GM12878 (cell line): ENCODE results near the gene FBF1. TPM values are rescaled to one million over a fixed set of nuclear protein-coding genes. Genes with fewer than 3 reads are reported as not detected.

Experiments
- ATAC-seq: fragments of 200-7000 bp; cut with Tn5 transposase; 3 replicates; pipeline ENCODE4 v1.9.1; 2020; ENCODE audit warnings: mild to moderate bottlenecking, moderate library complexity
- BruUV-seq: library from RNA; stranded (reverse); fragments of 400-500 nt; replicated peaks from 2 replicates; lab custom pipeline; 2021; lab: Mats Ljungman, UMichigan
- CTCF ChIA-PET: fragments of 300-600 bp; sonication (Branson Sonifier 250); formaldehyde crosslinking; extraction: SDS; loops from one replicate; lab custom pipeline; 2021; ENCODE audit warnings: inconsistent platforms; lab: Yijun Ruan, JAX
- POLR2A ChIA-PET: fragments of 350-600 bp; formaldehyde crosslinking; extraction: SDS; loops from one replicate; lab custom pipeline; 2021; ENCODE audit warnings: inconsistent platforms; lab: Charles Lee
- RAD21 ChIA-PET: fragments of 300-600 bp; sonication (Branson Sonifier 250); formaldehyde crosslinking; loops from one replicate; lab custom pipeline; 2023; ENCODE audit warnings: antibody characterized with exemption; ENCODE audit not compliant: unreplicated experiment; lab: Charles Lee
- SMC1A ChIA-PET: fragments of 300-600 bp; sonication (Branson Sonifier 250); formaldehyde crosslinking; loops from one replicate; lab custom pipeline; 2023; ENCODE audit not compliant: unreplicated experiment, uncharacterized antibody; lab: Charles Lee
- DNase-seq: peaks from one replicate; pipeline ENCODE4 v3.0.0-alpha.2; 2011; ENCODE audit warnings: low read depth, low spot score
- FAIRE-seq: peaks from 3 replicates; lab custom pipeline; 2011; peaks lifted over from hg19 to GRCh38; lab: Jason Lieb, UNC
- H2AFZ ChIP-seq: 2 replicates; pipeline ENCODE4 v1.6.0; 2011; ENCODE audit warnings: low read depth, low read length, control low read depth; ENCODE audit not compliant: control insufficient read depth
- H3K27ac ChIP-seq: 2 replicates; pipeline ENCODE4 v1.5.1; 2011; ENCODE audit warnings: control low read depth; ENCODE audit not compliant: control insufficient read depth, insufficient read depth
- H3K27me3 ChIP-seq, 2 experiments: replicated peaks in 1 of 2; 2 replicates each; pipeline versions ENCODE4 v1.6.0 to v1.6.1; 2011; ENCODE audit warnings: low read length in 1 of 2; ENCODE audit not compliant: control insufficient read depth in 2 of 2, insufficient read depth in 2 of 2
- H3K36me3 ChIP-seq, 2 experiments: 2 replicates each; pipeline ENCODE4 v1.5.1; 2011; ENCODE audit warnings: low read length in 1 of 2; ENCODE audit not compliant: control insufficient read depth in 2 of 2, insufficient read depth in 2 of 2
- H3K4me1 ChIP-seq: 2 replicates; pipeline ENCODE4 v1.6.1; 2011; ENCODE audit warnings: mild to moderate bottlenecking, low read length, moderate library complexity, mixed read lengths; ENCODE audit not compliant: control insufficient read depth, insufficient read depth
- H3K4me2 ChIP-seq: 2 replicates; pipeline ENCODE4 v1.6.0; 2011; ENCODE audit warnings: control low read depth; ENCODE audit not compliant: control insufficient read depth, insufficient read depth
- H3K4me3 ChIP-seq: fragments of 200-600 bp; sonication (generic); 2 replicates; pipeline ENCODE4 v1.5.1; 2016
- H3K79me2 ChIP-seq: 2 replicates; pipeline ENCODE4 v1.6.0; 2011; ENCODE audit warnings: low read length; ENCODE audit not compliant: control insufficient read depth, insufficient read depth
- H3K9ac ChIP-seq: 2 replicates; pipeline ENCODE4 v1.8.0; 2011; ENCODE audit warnings: low read length, control low read depth, mixed read lengths; ENCODE audit not compliant: control insufficient read depth, insufficient read depth
- H3K9me3 ChIP-seq: replicated peaks from 3 replicates; pipeline ENCODE4 v1.5.1; 2011; ENCODE audit warnings: mild to moderate bottlenecking, low read length; ENCODE audit not compliant: control insufficient read depth, insufficient read depth
- H4K20me1 ChIP-seq: 2 replicates; pipeline ENCODE4 v1.6.0; 2011; ENCODE audit not compliant: control insufficient read depth, insufficient read depth
- BACH1 ChIP-seq: fragments of 450-650 bp; IDR thresholded peaks from 2 replicates; pipeline ENCODE4 v1.6.1; 2017; ENCODE audit warnings: mild to moderate bottlenecking, borderline replicate concordance
- FOXK2 ChIP-seq: fragments of 450-650 bp; IDR thresholded peaks from 2 replicates; pipeline ENCODE4 v1.6.1; 2017; ENCODE audit warnings: mild to moderate bottlenecking, moderate library complexity
- GATAD2B ChIP-seq: fragments of 450-650 bp; conservative IDR thresholded peaks from 2 replicates; pipeline ENCODE4 v1.6.1; 2017; ENCODE audit warnings: low read depth, mild to moderate bottlenecking, moderate library complexity
- KAT2A ChIP-seq: conservative IDR thresholded peaks from 2 replicates; pipeline ENCODE4 v1.6.1; 2011; ENCODE audit warnings: low read depth, low read length; ENCODE audit not compliant: control insufficient read depth
- KLF5 ChIP-seq: fragments of 450-650 bp; IDR thresholded peaks from 2 replicates; pipeline ENCODE4 v1.6.1; 2014; ENCODE audit warnings: mild to moderate bottlenecking; ENCODE audit not compliant: partially characterized antibody
- MTA2 ChIP-seq: fragments of 450-650 bp; IDR thresholded peaks from 2 replicates; pipeline ENCODE4 v1.6.1; 2016; ENCODE audit warnings: low read depth, mild to moderate bottlenecking, moderate library complexity
- MXI1 ChIP-seq: fragments of 150-350 bp; IDR thresholded peaks from 2 replicates; pipeline ENCODE4 v1.6.1; 2011; ENCODE audit warnings: low read depth, mild to moderate bottlenecking, inconsistent platforms, low read length, improper control_type of control experiment
- NR2F1 ChIP-seq: fragments of 450-650 bp; conservative IDR thresholded peaks from 2 replicates; pipeline ENCODE4 v1.6.1; 2017; ENCODE audit warnings: mild to moderate bottlenecking
- PAX5 ChIP-seq: IDR thresholded peaks from 2 replicates; pipeline ENCODE4 v1.6.1; 2011; ENCODE audit warnings: low read depth, low read length, borderline replicate concordance
- RB1 ChIP-seq: fragments of 450-650 bp; formaldehyde crosslinking; IDR thresholded peaks from 2 replicates; pipeline ENCODE4 v1.6.1; 2017; ENCODE audit warnings: mild to moderate bottlenecking, borderline replicate concordance
- RELA ChIP-seq: fragments of 450-650 bp; IDR thresholded peaks from 2 replicates; pipeline ENCODE4 v1.8.0; 2014; ENCODE audit warnings: borderline replicate concordance; ENCODE audit not compliant: partially characterized antibody
- RFX5 ChIP-seq: IDR thresholded peaks from 2 replicates; pipeline ENCODE4 v1.6.1; 2011; ENCODE audit warnings: low read depth, low read length, improper control_type of control experiment
- RUNX3 ChIP-seq: IDR thresholded peaks from 2 replicates; pipeline ENCODE4 v1.6.1; 2012; ENCODE audit warnings: low read length, inconsistent platforms
- SMAD1 ChIP-seq: fragments of 450-650 bp; IDR thresholded peaks from 2 replicates; pipeline ENCODE4 v1.6.1; 2018; ENCODE audit warnings: mild to moderate bottlenecking, low read depth; ENCODE audit not compliant: partially characterized antibody
- SPI1 ChIP-seq: IDR thresholded peaks from 2 replicates; pipeline ENCODE4 v1.6.1; 2011; ENCODE audit warnings: low read depth, mild to moderate bottlenecking, low read length, moderate library complexity, borderline replicate concordance; ENCODE audit not compliant: insufficient read depth
- SUPT20H ChIP-seq: IDR thresholded peaks from 2 replicates; pipeline ENCODE4 v1.6.1; 2011; ENCODE audit warnings: low read depth, mild to moderate bottlenecking, low read length, moderate library complexity, borderline replicate concordance; ENCODE audit not compliant: control insufficient read depth
- WGBS: methylation state at CpG from one replicate; pipeline ENCODE4 v1.1.6; 2016; ENCODE audit warnings: low lambda C conversion rate; ENCODE audit not compliant: insufficient replicate concordance, insufficient coverage; ENCODE audit errors: missing lambda C conversion rate; 5-methylcytosine and 5-hydroxymethylcytosine counted together
- in situ Hi-C: fragments of 300-500 bp; cut with MboI; formaldehyde crosslinking; loops from 9 replicates; pipeline ENCODE4 v1.14.3; 2018; ENCODE audit warnings: mixed read lengths
- intact Hi-C: fragments of 100-400 bp; cut with micrococcal nuclease; formaldehyde crosslinking; loops from one replicate; pipeline ENCODE4 v1.14.2; 2022; ENCODE audit not compliant: unreplicated experiment
- polyA plus RNA-seq, 11 experiments: library from polyadenylated mRNA; depleted of rRNA in 4 of 11; unstranded in 6 of 11; stranded (reverse) in 5 of 11; fragments of >200 nt; fragmentation: Nextera tagmentation in 4 of 11; fragmentation: Illumina TruSeq in 1 of 11; extraction: Ambion mirVana in 4 of 11; extraction: Trizol in 1 of 11; gene quantifications; 1 replicate in 1 of 11; 2 replicates in 10 of 11; pipeline versions ENCODE4 v1.2.1 to v1.2.3, GENCODE V29; 2011 to 2016; ENCODE audit warnings: inconsistent platforms in 2 of 11, missing spikeins in 2 of 11, low read depth in 1 of 11
- total RNA-seq, 4 experiments: library from RNA; depleted of rRNA in 3 of 4; stranded (reverse); fragments of >200 nt in 3 of 4; fragmentation: Illumina TruSeq in 1 of 4; extraction: Trizol in 1 of 4; gene quantifications; 2 replicates each; pipeline versions ENCODE4 v1.2.1 to v1.2.3, GENCODE V29; 2013 to 2021
- TF ChIP-seq, protein P1 (sequence below): fragments of 450-650 bp; IDR thresholded peaks from 2 replicates; pipeline ENCODE4 v1.6.1; 2017; ENCODE audit warnings: antibody characterized with exemption, mild to moderate bottlenecking, moderate library complexity
- TF ChIP-seq, protein P2 (sequence below): IDR thresholded peaks from 2 replicates; pipeline ENCODE4 v1.6.1; 2012; ENCODE audit warnings: low read depth, low read length, improper control_type of control experiment
- TF ChIP-seq, protein P3 (sequence below): IDR thresholded peaks from 2 replicates; pipeline ENCODE4 v1.6.1; 2011; ENCODE audit warnings: low read depth, low read length, improper control_type of control experiment, borderline replicate concordance
- TF ChIP-seq, protein P4 (sequence below): fragments of 450-650 bp; IDR thresholded peaks from 2 replicates; pipeline ENCODE4 v1.6.1; 2016; ENCODE audit warnings: mild to moderate bottlenecking

The FBF1 gene
- total and polyA plus RNA-seq, 10 of the 15 experiments (the other 5 are each of a cell fraction or from before 2014, with no cell fraction given), result 0.29 to 15.0 (median 7.0) TPM

DNA sequence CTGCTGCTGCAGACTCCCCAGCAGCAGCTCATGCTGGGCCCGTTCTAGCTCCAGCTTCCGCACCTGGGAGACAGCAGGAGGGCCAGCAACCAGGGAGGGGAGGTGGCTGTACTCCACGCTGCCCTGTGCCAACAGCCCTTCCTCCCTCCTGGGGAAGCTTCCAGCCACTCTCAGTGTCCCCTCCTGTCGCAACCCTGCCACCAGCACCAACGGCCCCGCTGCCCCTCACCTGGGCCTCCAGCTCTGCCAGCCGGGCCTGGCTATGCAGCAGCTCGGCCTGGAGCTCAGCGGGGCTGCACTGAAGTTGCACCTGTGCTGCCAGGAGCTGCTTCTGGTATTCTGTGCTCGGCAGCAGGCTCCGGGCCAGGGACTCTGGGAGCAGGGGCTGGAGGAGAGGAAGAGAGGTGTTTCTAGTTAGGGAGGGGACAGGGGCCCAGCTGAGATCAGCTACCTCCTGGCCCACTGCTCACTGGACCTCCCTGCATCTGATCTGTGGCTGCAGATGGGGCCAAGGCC lies 20.7 kb downstream of the FBF1 start:
- H3K9me3 ChIP-seq, result no peaks in the 10 kb centered on the region
- TF ChIP-seq KAT2A (no peak), PAX5 (no peak), BACH1 (no peak), SMAD1 (no peak), NR2F1 (no peak), RELA (no peak), MTA2 (no peak), RFX5 (no peak), KLF5 (no peak), RUNX3 (no peak), RB1 (no peak), SUPT20H (no peak), FOXK2 (no peak), MXI1 (no peak), SPI1 (no peak), GATAD2B (no peak)
- TF ChIP-seq, protein P1, sequence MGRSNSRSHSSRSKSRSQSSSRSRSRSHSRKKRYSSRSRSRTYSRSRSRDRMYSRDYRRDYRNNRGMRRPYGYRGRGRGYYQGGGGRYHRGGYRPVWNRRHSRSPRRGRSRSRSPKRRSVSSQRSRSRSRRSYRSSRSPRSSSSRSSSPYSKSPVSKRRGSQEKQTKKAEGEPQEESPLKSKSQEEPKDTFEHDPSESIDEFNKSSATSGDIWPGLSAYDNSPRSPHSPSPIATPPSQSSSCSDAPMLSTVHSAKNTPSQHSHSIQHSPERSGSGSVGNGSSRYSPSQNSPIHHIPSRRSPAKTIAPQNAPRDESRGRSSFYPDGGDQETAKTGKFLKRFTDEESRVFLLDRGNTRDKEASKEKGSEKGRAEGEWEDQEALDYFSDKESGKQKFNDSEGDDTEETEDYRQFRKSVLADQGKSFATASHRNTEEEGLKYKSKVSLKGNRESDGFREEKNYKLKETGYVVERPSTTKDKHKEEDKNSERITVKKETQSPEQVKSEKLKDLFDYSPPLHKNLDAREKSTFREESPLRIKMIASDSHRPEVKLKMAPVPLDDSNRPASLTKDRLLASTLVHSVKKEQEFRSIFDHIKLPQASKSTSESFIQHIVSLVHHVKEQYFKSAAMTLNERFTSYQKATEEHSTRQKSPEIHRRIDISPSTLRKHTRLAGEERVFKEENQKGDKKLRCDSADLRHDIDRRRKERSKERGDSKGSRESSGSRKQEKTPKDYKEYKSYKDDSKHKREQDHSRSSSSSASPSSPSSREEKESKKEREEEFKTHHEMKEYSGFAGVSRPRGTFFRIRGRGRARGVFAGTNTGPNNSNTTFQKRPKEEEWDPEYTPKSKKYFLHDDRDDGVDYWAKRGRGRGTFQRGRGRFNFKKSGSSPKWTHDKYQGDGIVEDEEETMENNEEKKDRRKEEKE, result no peak
- TF ChIP-seq, protein P2, sequence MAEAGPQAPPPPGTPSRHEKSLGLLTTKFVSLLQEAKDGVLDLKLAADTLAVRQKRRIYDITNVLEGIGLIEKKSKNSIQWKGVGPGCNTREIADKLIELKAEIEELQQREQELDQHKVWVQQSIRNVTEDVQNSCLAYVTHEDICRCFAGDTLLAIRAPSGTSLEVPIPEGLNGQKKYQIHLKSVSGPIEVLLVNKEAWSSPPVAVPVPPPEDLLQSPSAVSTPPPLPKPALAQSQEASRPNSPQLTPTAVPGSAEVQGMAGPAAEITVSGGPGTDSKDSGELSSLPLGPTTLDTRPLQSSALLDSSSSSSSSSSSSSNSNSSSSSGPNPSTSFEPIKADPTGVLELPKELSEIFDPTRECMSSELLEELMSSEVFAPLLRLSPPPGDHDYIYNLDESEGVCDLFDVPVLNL, result no peak
- TF ChIP-seq, protein P3, sequence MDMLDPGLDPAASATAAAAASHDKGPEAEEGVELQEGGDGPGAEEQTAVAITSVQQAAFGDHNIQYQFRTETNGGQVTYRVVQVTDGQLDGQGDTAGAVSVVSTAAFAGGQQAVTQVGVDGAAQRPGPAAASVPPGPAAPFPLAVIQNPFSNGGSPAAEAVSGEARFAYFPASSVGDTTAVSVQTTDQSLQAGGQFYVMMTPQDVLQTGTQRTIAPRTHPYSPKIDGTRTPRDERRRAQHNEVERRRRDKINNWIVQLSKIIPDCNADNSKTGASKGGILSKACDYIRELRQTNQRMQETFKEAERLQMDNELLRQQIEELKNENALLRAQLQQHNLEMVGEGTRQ, result no peak
- TF ChIP-seq, protein P4, sequence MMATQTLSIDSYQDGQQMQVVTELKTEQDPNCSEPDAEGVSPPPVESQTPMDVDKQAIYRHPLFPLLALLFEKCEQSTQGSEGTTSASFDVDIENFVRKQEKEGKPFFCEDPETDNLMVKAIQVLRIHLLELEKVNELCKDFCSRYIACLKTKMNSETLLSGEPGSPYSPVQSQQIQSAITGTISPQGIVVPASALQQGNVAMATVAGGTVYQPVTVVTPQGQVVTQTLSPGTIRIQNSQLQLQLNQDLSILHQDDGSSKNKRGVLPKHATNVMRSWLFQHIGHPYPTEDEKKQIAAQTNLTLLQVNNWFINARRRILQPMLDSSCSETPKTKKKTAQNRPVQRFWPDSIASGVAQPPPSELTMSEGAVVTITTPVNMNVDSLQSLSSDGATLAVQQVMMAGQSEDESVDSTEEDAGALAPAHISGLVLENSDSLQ, result no peak
- H4K20me1 ChIP-seq, result no peaks in the 10 kb centered on the region
- FAIRE-seq (no peak), DNase-seq (no peak), ATAC-seq (no peak)
- ChIA-PET RAD21 (interaction anchor here (1.0 kb wide), 1 partner anchor 15 kb away, joined by 3 read pairs; no protein-coding TSS in a partner anchor), CTCF (interaction anchor here (0.6 to 1.7 kb wide), 6 partner anchors 8 to 675 kb away, joined by 3 to 4 read pairs (median 3); partner anchors contain the start of genes RECQL5 and SAP30BP), POLR2A (no interaction called here), SMC1A (no interaction called here)
- no peak overlapping the region for H2AFZ ChIP-seq
- no peak overlapping the region for H3K4me2 ChIP-seq
- no peaks in the 10 kb centered on the region for H3K79me2 ChIP-seq
- H3K4me1 ChIP-seq, result no peaks in the 10 kb centered on the region
- BruUV-seq, result no TSS peak
- intact Hi-C loops (no loop called here), in situ Hi-C loops (no loop called here)
- H3K4me3 ChIP-seq, result no peak overlapping the region
- H3K27ac ChIP-seq, result no peak overlapping the region
- H3K36me3 ChIP-seq, result no peaks in the 10 kb centered on the region
- H3K9ac ChIP-seq, result no peak overlapping the region
- H3K27me3 ChIP-seq, result no peaks in the 10 kb centered on the region
- 78% methylated on average over 10 of the region's 11 CpGs for WGBS
